K562 (cell line): Measurements from ENCODE around the gene EEF2K. TPM values are rescaled to one million over a fixed set of nuclear protein-coding genes. Genes with fewer than 3 reads are reported as not detected.

ENCODE experiments used
- ATAC-seq: fragments of 200-7000 bp; cut with Tn5 transposase; 3 replicates; pipeline ENCODE4 v1.9.1; 2020; ENCODE audit warnings: moderate library complexity
- BruUV-seq: library from RNA; stranded (reverse); fragments of 400-500 nt; replicated peaks from 2 replicates; lab custom pipeline; 2021; lab: Mats Ljungman, UMichigan
- CTCF ChIA-PET: fragments of 300-600 bp; formaldehyde crosslinking; extraction: SDS; loops from one replicate; lab custom pipeline; 2021; ENCODE audit warnings: low intra/inter-chr PET ratio; lab: Yijun Ruan, JAX
- POLR2A ChIA-PET: fragments of 300-600, 350-650 bp; sonication (Branson Sonifier 250); formaldehyde crosslinking; extraction: SDS; loops from one replicate; lab custom pipeline; 2021; ENCODE audit warnings: antibody characterized with exemption, inconsistent platforms; lab: Yijun Ruan, JAX
- DNase-seq, 4 experiments: peaks; one replicate each; pipeline versions ENCODE4 v3.0.0 to v3.0.0-alpha.2; 2011 to 2018; ENCODE audit warnings: low spot score in 3 of 4, mixed read lengths in 3 of 4; ENCODE audit errors: extremely low read depth in 1 of 4
- FAIRE-seq: peaks from 2 replicates; lab custom pipeline; 2011; peaks lifted over from hg19 to GRCh38; lab: Jason Lieb, UNC
- H2AFZ ChIP-seq: 2 replicates; pipeline ENCODE4 v1.6.0; 2011; ENCODE audit warnings: low read depth, low read length, control low read depth, inconsistent platforms
- H3K27ac ChIP-seq: fragments of 200-600 bp; 3 replicates; pipeline ENCODE4 v1.8.0; 2011; ENCODE audit warnings: low read depth, mild to moderate bottlenecking, control low read depth, inconsistent platforms, low read length, moderate library complexity, mixed read lengths; ENCODE audit errors: extremely low read depth
- H3K27me3 ChIP-seq, 2 experiments: fragments of 300-600 bp in 1 of 2; 2 replicates in 1 of 2; 3 replicates in 1 of 2; pipeline versions ENCODE4 v1.6.0 to v1.8.0; 2011; ENCODE audit warnings: inconsistent platforms in 2 of 2, low read length in 2 of 2, mild to moderate bottlenecking in 1 of 2, mixed read lengths in 1 of 2, moderate library complexity in 1 of 2; ENCODE audit not compliant: control insufficient read depth in 2 of 2, insufficient read depth in 2 of 2
- H3K36me3 ChIP-seq: fragments of 300-600 bp; 3 replicates; pipeline ENCODE4 v1.8.0; 2011; ENCODE audit warnings: mild to moderate bottlenecking, low read length, inconsistent platforms; ENCODE audit not compliant: control insufficient read depth, insufficient read depth
- H3K4me1 ChIP-seq, 2 experiments: fragments of 200-600 bp in 1 of 2; replicated peaks in 1 of 2; 2 replicates in 1 of 2; 3 replicates in 1 of 2; pipeline versions ENCODE4 v1.5.1 to v1.8.0; 2011; ENCODE audit warnings: inconsistent platforms in 2 of 2, low read length in 2 of 2, mild to moderate bottlenecking in 1 of 2, mixed read lengths in 1 of 2, moderate library complexity in 1 of 2; ENCODE audit not compliant: control insufficient read depth in 2 of 2, insufficient read depth in 2 of 2
- H3K4me2 ChIP-seq: 2 replicates; pipeline ENCODE4 v1.6.1; 2011; ENCODE audit warnings: low read length, control low read depth, inconsistent platforms, mixed read lengths; ENCODE audit not compliant: insufficient read depth
- H3K4me3 ChIP-seq: fragments of 200-600 bp; sonication (generic), shearing (Covaris generic); 2 replicates; pipeline ENCODE4 v1.5.1; 2016; ENCODE audit warnings: control low read depth, inconsistent platforms
- H3K79me2 ChIP-seq: fragments of 200-600 bp; 3 replicates; pipeline ENCODE4 v1.8.0; 2011; ENCODE audit warnings: low read length, inconsistent platforms; ENCODE audit not compliant: control insufficient read depth, insufficient read depth
- H3K9ac ChIP-seq, 2 experiments: 2 replicates each; pipeline versions ENCODE4 v1.6.0 to v1.6.1; 2011; ENCODE audit warnings: low read depth in 2 of 2, low read length in 2 of 2, control low read depth in 1 of 2, inconsistent platforms in 1 of 2, mild to moderate bottlenecking in 1 of 2, mixed read lengths in 1 of 2; ENCODE audit not compliant: insufficient read depth in 1 of 2
- H3K9me1 ChIP-seq: one replicate; pipeline ENCODE4 v1.6.0; 2011; ENCODE audit warnings: inconsistent platforms, mild to moderate bottlenecking, low read length, moderate library complexity; ENCODE audit not compliant: control insufficient read depth, insufficient read depth
- H3K9me3 ChIP-seq: replicated peaks from 2 replicates; pipeline ENCODE4 v1.5.1; 2011; ENCODE audit warnings: low read depth, low read length, inconsistent platforms; ENCODE audit not compliant: control insufficient read depth, insufficient read depth
- H4K20me1 ChIP-seq: replicated peaks from 2 replicates; pipeline ENCODE4 v1.6.1; 2011; ENCODE audit warnings: low read length, inconsistent platforms, mixed read lengths; ENCODE audit not compliant: control insufficient read depth, insufficient read depth
- DIDO1 ChIP-seq: fragments of 450-650 bp; IDR thresholded peaks from 2 replicates; pipeline ENCODE4 v1.6.1; 2016; ENCODE audit warnings: low read depth, missing biosample characterization, missing genetic modification characterization
- GABPB1 ChIP-seq: sonication (generic); formaldehyde crosslinking; IDR thresholded peaks from 2 replicates; pipeline ENCODE4 v1.8.0; 2022; ENCODE audit warnings: mild to moderate bottlenecking, missing genetic modification reagents
- POLR2G ChIP-seq: fragments of 200-400 bp; formaldehyde crosslinking; IDR thresholded peaks from 2 replicates; pipeline ENCODE4 v1.6.1; 2017; ENCODE audit warnings: low read depth, mild to moderate bottlenecking, antibody characterized with exemption, low read length, moderate library complexity
- XRCC4 ChIP-seq: IDR thresholded peaks from one replicate; pipeline ENCODE4 v1.6.1; 2011; ENCODE audit not compliant: insufficient read depth, insufficient read length; ENCODE audit errors: extremely low read depth
- ZNF695 ChIP-seq: fragments of 450-650 bp; formaldehyde crosslinking; IDR thresholded peaks from 2 replicates; pipeline ENCODE4 v1.4.0; 2020; ENCODE audit warnings: mild to moderate bottlenecking, moderate library complexity
- WGBS: fragments of 100-300 bp; shearing (Covaris generic); methylation state at CpG from one replicate; pipeline ENCODE4 v1.1.6; 2016; ENCODE audit warnings: low coverage, mixed read lengths; ENCODE audit not compliant: insufficient coverage; ENCODE audit errors: missing lambda C conversion rate; 5-methylcytosine and 5-hydroxymethylcytosine counted together
- in situ Hi-C: fragments of 300-500 bp; cut with MboI; formaldehyde crosslinking; loops from 4 replicates; pipeline ENCODE4 v1.15.0; 2018; ENCODE audit warnings: inconsistent platforms, mixed read lengths
- intact Hi-C: fragments of 100-400 bp; cut with micrococcal nuclease; formaldehyde crosslinking; loops from 2 replicates; pipeline ENCODE4 v1.14.2; 2022
- polyA plus RNA-seq, 8 experiments: library from polyadenylated mRNA; depleted of rRNA in 4 of 8; stranded (reverse) in 5 of 8; unstranded in 3 of 8; fragments of >200 nt; fragmentation: Nextera tagmentation in 2 of 8; fragmentation: Illumina TruSeq in 1 of 8; extraction: Ambion mirVana in 2 of 8; extraction: Trizol in 1 of 8; gene quantifications; 2 replicates each; pipeline versions ENCODE4 v1.2.1 to v1.2.3, GENCODE V29; 2011 to 2014; ENCODE audit warnings: inconsistent platforms in 1 of 8, missing spikeins in 1 of 8
- total RNA-seq, 7 experiments: library from RNA; depleted of rRNA in 6 of 7; stranded (reverse); fragments of >200 nt in 6 of 7; fragmentation: Illumina TruSeq in 2 of 7; extraction: Trizol in 2 of 7; gene quantifications; 2 replicates each; pipeline versions ENCODE4 v1.2.1 to v1.2.3, GENCODE V29; 2011 to 2021; ENCODE audit warnings: low replicate concordance in 1 of 7
- TF ChIP-seq, protein P1 (sequence below): fragments of 250-450 bp; sonication (Bioruptor Pico); IDR thresholded peaks from 2 replicates; pipeline ENCODE4 v1.8.0; 2021; ENCODE audit warnings: borderline replicate concordance, mild to moderate bottlenecking, moderate library complexity; ENCODE audit not compliant: poor library complexity, severe bottlenecking
- TF ChIP-seq, protein P2 (sequence below): fragments of 450-650 bp; IDR thresholded peaks from 2 replicates; pipeline ENCODE4 v1.6.1; 2016; ENCODE audit warnings: missing biosample characterization, missing genetic modification characterization
- TF ChIP-seq, protein P3 (sequence below): fragments of 450-650 bp; IDR thresholded peaks from 2 replicates; pipeline ENCODE4 v1.6.1; 2016; ENCODE audit warnings: antibody characterized with exemption
- TF ChIP-seq, protein P4 (sequence below): IDR thresholded peaks from 3 replicates; pipeline ENCODE4 v1.6.1; 2011; ENCODE audit warnings: borderline replicate concordance, mild to moderate bottlenecking; ENCODE audit not compliant: insufficient read length, insufficient read depth

The EEF2K gene
- total and polyA plus RNA-seq, 9 of the 15 experiments (the other 6 are each of a cell fraction or from before 2014, with no cell fraction given): 3.0 to 35.2 (median 12.2) TPM

DNA sequence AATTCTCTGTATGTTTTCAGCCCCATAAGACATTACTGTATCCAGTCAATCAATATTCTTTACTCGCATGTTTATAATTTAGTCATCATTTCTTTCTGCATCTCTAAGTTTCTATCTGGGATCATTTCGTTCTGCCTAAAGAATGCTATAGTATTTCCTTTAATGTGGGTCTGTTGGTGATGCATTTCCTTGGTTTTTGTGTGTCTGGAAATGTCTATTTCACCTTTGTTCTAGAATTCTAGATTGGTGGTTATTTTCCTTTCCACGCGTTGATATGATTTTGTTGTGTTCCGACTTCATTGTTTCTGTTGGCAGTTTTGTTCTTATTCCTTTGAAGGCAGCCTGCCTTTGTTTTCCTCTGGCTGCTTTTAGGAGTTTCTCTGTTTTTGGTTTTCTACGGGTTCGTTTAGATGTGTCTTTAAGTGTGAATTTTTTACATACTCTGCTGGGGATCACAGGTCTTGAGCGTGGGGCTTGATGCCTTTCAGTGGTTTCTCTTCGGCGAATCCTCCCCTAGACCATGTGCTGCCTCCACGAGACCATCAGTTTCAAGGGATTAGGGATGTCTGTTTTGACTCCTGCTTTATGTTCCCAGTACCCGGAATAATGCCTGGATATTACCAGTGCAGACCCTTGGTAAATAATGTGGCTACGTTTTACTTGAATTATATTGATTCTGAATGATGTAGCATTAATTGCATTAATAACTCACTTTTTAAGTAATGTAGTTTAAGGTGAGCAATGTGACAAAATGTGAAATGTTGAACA is 114.7 kb downstream of the EEF2K start:
- ATAC-seq (no peak), FAIRE-seq (no peak), DNase-seq (no peak)
- 76% methylated on average over 13 of the region's 13 CpGs for WGBS
- no peaks in the 10 kb centered on the region for H3K9me3 ChIP-seq
- no peak overlapping the region for H3K9ac ChIP-seq
- TF ChIP-seq, protein P1, sequence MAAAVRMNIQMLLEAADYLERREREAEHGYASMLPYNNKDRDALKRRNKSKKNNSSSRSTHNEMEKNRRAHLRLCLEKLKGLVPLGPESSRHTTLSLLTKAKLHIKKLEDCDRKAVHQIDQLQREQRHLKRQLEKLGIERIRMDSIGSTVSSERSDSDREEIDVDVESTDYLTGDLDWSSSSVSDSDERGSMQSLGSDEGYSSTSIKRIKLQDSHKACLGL (CRISPR knock-in tag): no peak
- TF ChIP-seq, protein P2, sequence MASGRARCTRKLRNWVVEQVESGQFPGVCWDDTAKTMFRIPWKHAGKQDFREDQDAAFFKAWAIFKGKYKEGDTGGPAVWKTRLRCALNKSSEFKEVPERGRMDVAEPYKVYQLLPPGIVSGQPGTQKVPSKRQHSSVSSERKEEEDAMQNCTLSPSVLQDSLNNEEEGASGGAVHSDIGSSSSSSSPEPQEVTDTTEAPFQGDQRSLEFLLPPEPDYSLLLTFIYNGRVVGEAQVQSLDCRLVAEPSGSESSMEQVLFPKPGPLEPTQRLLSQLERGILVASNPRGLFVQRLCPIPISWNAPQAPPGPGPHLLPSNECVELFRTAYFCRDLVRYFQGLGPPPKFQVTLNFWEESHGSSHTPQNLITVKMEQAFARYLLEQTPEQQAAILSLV (tag): no peak
- TF ChIP-seq GABPB1 (CRISPR knock-in tag) (no peak), POLR2G (no peak), ZNF695 (CRISPR knock-in tag) (no peak), DIDO1 (no peak), XRCC4 (no peak)
- TF ChIP-seq, protein P3, sequence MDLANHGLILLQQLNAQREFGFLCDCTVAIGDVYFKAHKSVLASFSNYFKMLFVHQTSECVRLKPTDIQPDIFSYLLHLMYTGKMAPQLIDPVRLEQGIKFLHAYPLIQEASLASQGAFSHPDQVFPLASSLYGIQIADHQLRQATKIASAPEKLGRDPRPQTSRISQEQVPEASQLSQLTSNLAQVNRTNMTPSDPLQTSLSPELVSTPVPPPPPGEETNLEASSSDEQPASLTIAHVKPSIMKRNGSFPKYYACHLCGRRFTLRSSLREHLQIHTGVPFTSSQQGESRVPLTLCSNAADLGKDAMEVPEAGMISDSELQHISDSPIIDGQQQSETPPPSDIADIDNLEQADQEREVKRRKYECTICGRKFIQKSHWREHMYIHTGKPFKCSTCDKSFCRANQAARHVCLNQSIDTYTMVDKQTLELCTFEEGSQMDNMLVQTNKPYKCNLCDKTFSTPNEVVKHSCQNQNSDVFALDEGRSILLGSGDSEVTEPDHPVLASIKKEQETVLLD: no peak
- TF ChIP-seq, protein P4, sequence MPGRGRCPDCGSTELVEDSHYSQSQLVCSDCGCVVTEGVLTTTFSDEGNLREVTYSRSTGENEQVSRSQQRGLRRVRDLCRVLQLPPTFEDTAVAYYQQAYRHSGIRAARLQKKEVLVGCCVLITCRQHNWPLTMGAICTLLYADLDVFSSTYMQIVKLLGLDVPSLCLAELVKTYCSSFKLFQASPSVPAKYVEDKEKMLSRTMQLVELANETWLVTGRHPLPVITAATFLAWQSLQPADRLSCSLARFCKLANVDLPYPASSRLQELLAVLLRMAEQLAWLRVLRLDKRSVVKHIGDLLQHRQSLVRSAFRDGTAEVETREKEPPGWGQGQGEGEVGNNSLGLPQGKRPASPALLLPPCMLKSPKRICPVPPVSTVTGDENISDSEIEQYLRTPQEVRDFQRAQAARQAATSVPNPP: no peak
- H3K36me3 ChIP-seq: peaks cover 97% of the 10 kb centered on the region
- peaks cover 24% of the 10 kb centered on the region for H4K20me1 ChIP-seq
- H3K79me2 ChIP-seq: peaks cover 18% of the 10 kb centered on the region
- TSS peak; percentile 18 for BruUV-seq
- H3K9me1 ChIP-seq: no peaks in the 10 kb centered on the region
- no peaks in the 10 kb centered on the region; a peak in 2 of 5 replicates for H3K4me1 ChIP-seq
- no peak overlapping the region for H3K4me2 ChIP-seq
- in situ Hi-C loops (no loop called here), intact Hi-C loops (loop anchor here (2.0 to 10.0 kb wide), 2 partner anchors 1136 to 1164 kb away; no protein-coding TSS in a partner anchor)
- H2AFZ ChIP-seq: no peak overlapping the region
- H3K27ac ChIP-seq: no peak overlapping the region
- ChIA-PET POLR2A (interaction anchor here (1.0 to 1.6 kb wide), 3 partner anchors 9 to 137 kb away, joined by 3 to 5 read pairs (median 4); no protein-coding TSS in a partner anchor), CTCF (interaction anchor here (0.6 to 1.1 kb wide), 3 partner anchors 766 to 1164 kb away, joined by 3 to 5 read pairs (median 4); no protein-coding TSS in a partner anchor)
- H3K27me3 ChIP-seq: no peaks in the 10 kb centered on the region
- no peak overlapping the region for H3K4me3 ChIP-seq
